OCI-LY1 (cell line): ENCODE measurements around the gene CCHCR1.

ENCODE experiments used
- CTCF ChIP-seq: fragments of 200-600 bp; sonication (generic), shearing (Covaris generic); IDR thresholded peaks from 2 replicates; pipeline ENCODE4 v1.5.1; 2017; ENCODE audit warnings: mild to moderate bottlenecking, antibody characterized with exemption, low read length, moderate library complexity, mixed read lengths
- EZH2 ChIP-seq: fragments of 200-600 bp; sonication (generic), shearing (Covaris generic); IDR thresholded peaks from 2 replicates; pipeline ENCODE4 v1.8.0; 2017; ENCODE audit warnings: borderline replicate concordance, mixed run types, mild to moderate bottlenecking, antibody characterized with exemption, low read length, moderate library complexity, mixed read lengths

DNA sequence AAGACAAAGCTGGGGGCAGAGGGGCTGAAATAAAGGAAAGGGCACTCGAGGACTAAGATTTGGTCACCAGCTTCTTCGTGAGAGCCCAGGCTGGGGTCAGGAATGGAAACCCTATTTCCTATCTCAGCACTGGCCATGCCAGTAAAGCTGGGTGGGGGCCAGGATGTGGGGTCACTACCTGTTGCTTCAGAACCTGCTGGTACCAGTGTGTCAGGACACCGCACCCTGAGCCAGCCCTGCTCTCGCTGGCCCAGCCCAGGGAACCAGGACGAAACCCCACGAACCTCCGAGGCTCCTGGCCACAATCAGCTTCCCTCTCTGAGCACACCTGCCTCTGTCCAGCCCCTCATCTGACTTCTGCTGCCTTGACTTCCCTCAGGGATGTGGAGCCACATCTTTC is 39.4 kb downstream of the CCHCR1 start:
- TF ChIP-seq CTCF (no peak), EZH2 (no peak)
